Mesenteric fat pad (tissue), 1 donor: Measurements from ENCODE around the gene GRM1. TPM values are rescaled to one million over a fixed set of nuclear protein-coding genes. Genes with fewer than 3 reads are reported as not detected.
"Not testable (repeated sequence)": the region's sequence is repeated elsewhere in the genome, so short reads cannot be mapped to it uniquely, and the experiment has no call there.

Experiments used
- DNase-seq: peaks from one replicate; pipeline ENCODE4 v3.0.0-alpha.2; 2020; ENCODE audit warnings: low spot score
- total RNA-seq: library from RNA; stranded (reverse); fragmentation: NEBNext Ultra II Directional; extraction: Animal tissue kit (Norgen Biotek cat#: 25700); gene quantifications from one replicate; pipeline ENCODE4 v1.2.1, GENCODE V29; 2021
- donor health status: DM: yes; HTN: yes; CAD: no.

GRM1 gene
- total RNA-seq, 1 donor from 2014 or later = not detected

- DNase-seq = no peak
Observed at GRCh38 chr6:146190581-146190980, 161.7 kb downstream of the GRM1 start.

- no peak for DNase-seq
Observed at GRCh38 chr6:146191166-146191565, 162.3 kb downstream of the GRM1 start.

GRCh38 chr6:146191612-146192011, 162.8 kb downstream of the GRM1 start:
- no peak for DNase-seq

- no peak for DNase-seq
Observed at GRCh38 chr6:146194434-146194833, 165.6 kb downstream of the GRM1 start.

- no peak for DNase-seq
Observed at GRCh38 chr6:146200176-146200575, 171.3 kb downstream of the GRM1 start.

GRCh38 chr6:146202570-146202969, 173.7 kb downstream of the GRM1 start:
- DNase-seq = no peak

- no peak for DNase-seq
Observed at GRCh38 chr6:146209942-146210341, 181.1 kb downstream of the GRM1 start.

GRCh38 chr6:146210406-146211083, 181.7 kb downstream of the GRM1 start:
- DNase-seq = no peak

GRCh38 chr6:146211646-146212045, 182.8 kb downstream of the GRM1 start:
- no peak for DNase-seq

GRCh38 chr6:146212781-146213180, 183.9 kb downstream of the GRM1 start:
- DNase-seq = no peak

GRCh38 chr6:146219101-146219500, 190.2 kb downstream of the GRM1 start:
- DNase-seq = no peak

GRCh38 chr6:146224449-146224848, 195.6 kb downstream of the GRM1 start:
- no peak for DNase-seq

- DNase-seq = no peak
Observed at GRCh38 chr6:146224988-146225387, 196.1 kb downstream of the GRM1 start.

GRCh38 chr6:146240322-146240721, 211.5 kb downstream of the GRM1 start:
- no peak for DNase-seq

- DNase-seq = no peak
Observed at GRCh38 chr6:146240807-146241206, 211.9 kb downstream of the GRM1 start.

GRCh38 chr6:146243646-146244045, 214.8 kb downstream of the GRM1 start:
- DNase-seq = not testable (repeated sequence)

- DNase-seq = no peak
Observed at GRCh38 chr6:146244630-146245143, 215.8 kb downstream of the GRM1 start.

- no peak for DNase-seq
Observed at GRCh38 chr6:146246028-146246427, 217.2 kb downstream of the GRM1 start.

- no peak for DNase-seq
Observed at GRCh38 chr6:146253691-146254090, 224.8 kb downstream of the GRM1 start.

- DNase-seq = no peak
Observed at GRCh38 chr6:146258206-146258605, 229.3 kb downstream of the GRM1 start.

- no peak for DNase-seq
Observed at GRCh38 chr6:146260886-146261285, 232.0 kb downstream of the GRM1 start.

GRCh38 chr6:146265056-146265455, 236.2 kb downstream of the GRM1 start:
- DNase-seq = no peak

- DNase-seq = no peak
Observed at GRCh38 chr6:146267447-146267846, 238.6 kb downstream of the GRM1 start.
